Ureter (tissue), 1 donor: ENCODE results near the gene DECR2. TPM values are rescaled to one million over a fixed set of nuclear protein-coding genes. Genes with fewer than 3 reads are reported as not detected.

Experiments
- DNase-seq: peaks from one replicate; pipeline ENCODE4 v3.0.0-alpha.2; 2020; ENCODE audit warnings: low spot score
- total RNA-seq: library from RNA; stranded (reverse); gene quantifications from one replicate; pipeline ENCODE4 v1.2.4, GENCODE V29; 2023
- donor health status: DM: yes; HTN: yes; CAD: no.

DECR2 gene
- total RNA-seq, 1 donor from 2014 or later, result 17.5 TPM

DNA sequence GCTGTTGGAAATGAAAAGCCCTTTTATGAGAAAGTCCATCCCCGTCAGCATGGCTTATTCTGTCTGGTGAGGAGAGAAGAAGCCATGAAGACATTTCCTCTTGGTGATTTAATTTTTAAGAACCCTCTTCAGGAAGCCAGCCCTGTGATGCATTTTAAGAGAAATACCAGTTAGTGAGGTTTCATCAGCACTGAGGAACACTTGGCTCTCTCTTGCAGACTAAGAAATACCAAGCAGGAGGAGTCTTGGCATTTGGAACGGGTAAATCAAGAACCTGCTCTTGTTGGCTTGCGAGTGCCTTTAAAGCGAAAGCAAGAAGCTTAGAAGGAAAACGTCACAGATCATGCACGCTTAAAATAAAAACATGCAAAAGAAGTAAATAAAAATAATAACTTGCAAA is 41.3 kb downstream of the DECR2 start:
- no peak for DNase-seq

GRCh38 chr16:444027-444426 is 42.3 kb downstream of the DECR2 start:
- DNase-seq, result no peak

GRCh38 chr16:445566-445965 is 43.9 kb downstream of the DECR2 start:
- no peak for DNase-seq

GRCh38 chr16:450385-450784 is 48.7 kb downstream of the DECR2 start:
- DNase-seq, result no peak

DNA sequence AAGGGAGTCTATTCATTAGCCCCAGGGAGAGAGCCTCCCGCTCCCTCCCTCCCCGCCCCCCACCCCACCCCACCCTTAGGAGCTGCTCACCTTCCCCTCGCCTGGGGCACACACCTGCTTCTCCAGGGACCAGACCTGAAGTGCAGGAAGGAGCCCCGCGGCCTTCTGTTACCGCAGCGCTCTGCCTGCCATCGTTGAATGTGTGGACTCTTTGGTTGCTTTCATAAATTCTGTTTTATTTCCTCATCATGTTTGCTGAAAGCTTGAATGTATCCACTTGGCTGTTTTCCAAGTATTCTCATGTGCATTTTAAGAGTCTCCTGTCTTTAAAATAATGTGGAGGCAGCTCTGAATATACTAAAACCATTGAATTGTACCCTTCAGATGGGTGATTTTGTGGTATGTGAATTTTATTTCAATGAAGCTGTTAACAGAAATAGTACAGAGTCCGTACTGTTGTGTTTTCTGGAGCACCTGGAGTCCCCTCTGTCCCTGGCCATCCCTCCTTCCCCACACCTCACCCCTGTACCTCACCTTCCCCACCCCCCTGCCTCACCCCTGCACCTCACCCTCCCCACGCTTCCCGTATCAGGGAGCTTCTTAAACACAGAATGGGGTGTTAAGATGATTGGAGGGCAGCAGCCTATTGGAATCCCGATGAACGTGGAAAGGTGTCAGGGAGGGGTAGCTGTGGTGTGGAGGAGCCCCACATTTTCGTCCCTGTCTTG is 49.3 kb downstream of the DECR2 start:
- no peak for DNase-seq

DNA sequence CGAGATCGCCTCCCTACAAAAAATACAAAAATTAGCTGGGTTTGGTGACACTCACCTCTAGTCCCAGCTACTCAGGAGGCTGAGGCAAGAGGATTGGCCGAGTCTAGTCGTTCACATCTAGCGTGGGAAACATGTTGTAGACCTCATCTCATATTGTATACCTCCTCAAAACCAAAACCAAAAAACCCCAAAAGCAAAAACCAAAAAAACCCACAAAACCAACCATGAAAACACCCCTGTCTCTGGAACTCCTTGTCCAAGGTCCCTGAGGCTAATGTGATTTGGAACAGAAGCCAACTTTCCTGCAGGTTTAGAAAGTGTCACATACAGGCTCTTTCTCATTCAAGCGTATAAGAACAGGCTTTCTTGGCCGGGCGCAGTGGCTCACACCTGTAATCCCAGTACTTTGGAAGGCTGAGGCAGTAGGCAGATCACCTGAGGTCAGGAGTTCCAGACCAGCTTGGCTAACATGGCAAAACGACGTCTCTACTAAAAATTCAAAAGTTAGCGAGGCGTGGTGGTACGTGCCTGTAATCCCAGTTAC is 52.8 kb downstream of the DECR2 start:
- DNase-seq, result no peak

GRCh38 chr16:455453-455852 is 53.8 kb downstream of the DECR2 start:
- no peak for DNase-seq

DNA sequence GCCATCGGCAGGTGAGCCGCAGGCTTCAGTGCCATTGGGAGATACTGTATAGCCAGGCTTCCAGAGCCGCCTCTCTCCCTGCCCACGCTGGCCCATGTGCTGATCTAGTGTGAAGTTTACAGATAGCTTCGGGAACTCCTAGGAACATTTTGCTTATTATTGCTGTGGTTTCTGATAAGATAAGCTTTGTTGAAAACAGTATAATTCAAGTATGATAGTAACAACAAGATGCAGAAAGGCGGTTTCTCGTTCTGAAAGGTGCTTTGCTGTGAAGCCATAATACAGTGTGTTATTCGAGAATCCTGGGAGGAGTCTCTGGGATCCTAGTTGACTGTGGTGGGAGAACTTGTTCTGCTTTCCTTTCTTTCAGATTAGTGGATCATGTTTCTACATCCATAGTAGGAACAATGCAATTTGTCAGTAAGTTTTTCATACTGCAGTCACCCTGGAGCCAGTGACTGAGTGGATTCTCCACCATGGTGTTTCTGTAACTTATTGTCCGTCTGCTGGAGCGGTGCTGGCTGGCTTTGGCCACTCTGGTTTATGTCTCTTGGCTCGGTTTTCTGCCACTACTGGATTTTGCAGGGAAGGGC is 55.3 kb downstream of the DECR2 start:
- DNase-seq, result no peak

DNA sequence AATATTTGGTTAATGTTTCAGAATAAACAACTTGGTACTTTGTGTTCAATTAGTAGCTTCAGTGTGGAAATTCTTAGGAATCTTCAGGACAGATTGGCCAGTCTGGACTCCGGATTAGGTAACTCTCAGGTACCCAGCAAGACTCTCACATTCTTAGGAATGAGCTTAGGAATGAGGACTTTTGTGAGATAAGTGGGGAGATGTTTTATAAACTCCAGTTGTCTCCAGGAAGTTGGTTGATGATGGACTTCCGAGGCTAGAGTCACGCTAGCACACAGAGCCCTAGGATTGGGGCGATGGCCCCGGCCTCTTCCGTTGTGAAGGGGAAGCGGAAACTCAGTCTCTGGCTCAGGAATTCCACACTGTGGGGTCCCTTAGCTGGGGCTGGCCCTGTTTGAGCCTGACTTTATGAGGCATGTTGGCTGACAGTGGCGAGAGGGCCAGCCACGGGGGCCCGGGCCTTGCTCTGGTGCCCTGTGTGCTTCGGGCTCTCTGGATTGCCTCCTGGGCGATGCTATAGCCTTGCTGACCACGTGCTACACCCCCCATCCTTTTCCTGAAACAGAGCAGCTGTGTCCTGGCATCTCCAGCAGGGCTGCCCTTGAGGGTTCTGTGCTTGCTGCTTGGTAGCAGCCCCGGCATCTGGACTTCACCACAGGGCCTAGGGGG is 56.2 kb downstream of the DECR2 start:
- no peak for DNase-seq

DNA sequence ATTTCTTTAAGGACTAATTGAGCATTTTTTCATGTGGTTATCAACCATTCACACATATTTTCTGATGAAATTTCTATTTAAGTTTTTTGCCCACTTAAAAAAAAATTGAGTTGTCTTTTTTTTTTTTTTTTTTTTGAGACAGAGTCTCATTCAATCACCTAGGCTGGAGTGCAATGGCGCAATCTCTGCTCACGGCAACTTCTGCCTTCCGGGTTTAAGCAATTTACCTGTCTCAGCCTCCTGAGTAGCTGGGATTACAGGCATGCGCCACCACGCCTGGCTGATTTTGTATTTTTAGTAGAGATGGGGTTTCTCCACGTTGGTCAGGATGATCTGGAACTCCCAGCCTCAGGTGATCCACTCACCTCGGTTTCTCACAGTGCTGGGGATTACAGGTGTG is 58.1 kb downstream of the DECR2 start:
- DNase-seq, result no peak

- no peak for DNase-seq
These were observed 59.1 kb downstream of the DECR2 start for GRCh38 chr16:460787-461186.

Other genes with a start within 250 kb of the DECR2 start
- gene HBZ, start 249.2 kb upstream of the DECR2 start, total RNA-seq, result not detected
- not detected for gene HBM, start 235.9 kb upstream of the DECR2 start, total RNA-seq
- 88.0 TPM for gene HBA2, start 229.0 kb upstream of the DECR2 start, total RNA-seq
- 82.1 TPM for gene HBA1, start 225.2 kb upstream of the DECR2 start, total RNA-seq
- not detected for gene HBQ1, start 221.4 kb upstream of the DECR2 start, total RNA-seq
- 85.3 TPM for gene LUC7L, start 172.4 kb upstream of the DECR2 start, total RNA-seq
- 89.4 TPM for gene FAM234A, start 167.1 kb upstream of the DECR2 start, total RNA-seq
- gene RGS11, start 125.9 kb upstream of the DECR2 start, total RNA-seq, result 4.5 TPM
- gene ARHGDIG, start 121.3 kb upstream of the DECR2 start, total RNA-seq, result not detected
- gene PDIA2, start 118.7 kb upstream of the DECR2 start, total RNA-seq, result not detected
- 20.1 TPM for gene AXIN1, start 49.2 kb upstream of the DECR2 start, total RNA-seq
- 56.6 TPM for gene MRPL28, start 31.3 kb upstream of the DECR2 start, total RNA-seq
- 37.6 TPM for gene PGAP6, start 19.9 kb upstream of the DECR2 start, total RNA-seq
- gene NME4, start 4.7 kb upstream of the DECR2 start, total RNA-seq, result 121 TPM
- gene RAB11FIP3, start 23.8 kb downstream of the DECR2 start, total RNA-seq, result 42.0 TPM
- 60.1 TPM for gene CAPN15, start 125.8 kb downstream of the DECR2 start, total RNA-seq
- not detected for gene PRR35, start 158.5 kb downstream of the DECR2 start, total RNA-seq
- gene NHLRC4, start 165.1 kb downstream of the DECR2 start, total RNA-seq, result 0.36 TPM
- gene PIGQ, start 168.1 kb downstream of the DECR2 start, total RNA-seq, result 65.7 TPM
- gene RAB40C, start 188.2 kb downstream of the DECR2 start, total RNA-seq, result 39.2 TPM
- gene WFIKKN1, start 229.1 kb downstream of the DECR2 start, total RNA-seq, result 0.65 TPM
- 48.3 TPM for gene METTL26, start 234.4 kb downstream of the DECR2 start, total RNA-seq
- gene MCRIP2, start 239.9 kb downstream of the DECR2 start, total RNA-seq, result 40.4 TPM
- 53.3 TPM for gene WDR90, start 247.5 kb downstream of the DECR2 start, total RNA-seq